ENCODE data around the gene THOP1. TPM values are rescaled to one million over a fixed set of nuclear protein-coding genes. Genes with fewer than 3 reads are reported as not detected.

THOP1 gene
- 299 and 325 TPM in 2 replicates for total RNA-seq (2014; rRNA removed; shearing (Covaris generic))
- 96.3 and 129 TPM in 2 replicates for polyA plus RNA-seq (2015; cell fraction: cytosol; rRNA removed)
- 135 and 138 TPM in 2 replicates for polyA plus RNA-seq (2015; cell fraction: nucleus; rRNA removed)

GRCh38 chr19:2785244-2785997 is at the start of gene THOP1:
TSS of gene THOP1 (plus strand) at chr19:2785503. CDS start at chr19:2785663, 160 bp downstream.
- peak; percentile 98 for DNase-seq (ENCODE audit: low read depth)

GRCh38 chr19:2736550-2737190 is 48.6 kb upstream of the THOP1 start:
- DNase-seq (ENCODE audit: low read depth): no peak

- peak; percentile 95 for DNase-seq (ENCODE audit: low read depth)
Observed at GRCh38 chr19:2739602-2740313, 45.5 kb upstream of the THOP1 start, which contains the start of gene SLC39A3. TSS of gene SLC39A3 (minus strand) at chr19:2740017. CDS start at chr19:2737257, 2,760 bp downstream.

- no peak for DNase-seq (ENCODE audit: low read depth)
Observed at GRCh38 chr19:2740314-2740656, 45.0 kb upstream of the THOP1 start.

- no peak for DNase-seq (ENCODE audit: low read depth)
Observed at GRCh38 chr19:2743099-2743498, 42.2 kb upstream of the THOP1 start.

- DNase-seq (ENCODE audit: low read depth): no peak
Observed at GRCh38 chr19:2744113-2744512, 41.2 kb upstream of the THOP1 start.

GRCh38 chr19:2747349-2747748 is 38.0 kb upstream of the THOP1 start:
- no peak for DNase-seq (ENCODE audit: low read depth)

GRCh38 chr19:2750808-2751437 is 34.4 kb upstream of the THOP1 start:
- DNase-seq (ENCODE audit: low read depth): no peak

- DNase-seq (ENCODE audit: low read depth): no peak
Observed at GRCh38 chr19:2751438-2751830, 33.9 kb upstream of the THOP1 start.

GRCh38 chr19:2754659-2755447 is 30.4 kb upstream of the THOP1 start:
- no peak for DNase-seq (ENCODE audit: low read depth)

- DNase-seq (ENCODE audit: low read depth): no peak
Observed at GRCh38 chr19:2755448-2755705, 29.9 kb upstream of the THOP1 start.

GRCh38 chr19:2755811-2756210 is 29.5 kb upstream of the THOP1 start:
- DNase-seq (ENCODE audit: low read depth): no peak

- no peak for DNase-seq (ENCODE audit: low read depth)
Observed at GRCh38 chr19:2756477-2756876, 28.8 kb upstream of the THOP1 start.

GRCh38 chr19:2756921-2757881 is 28.1 kb upstream of the THOP1 start:
- no peak for DNase-seq (ENCODE audit: low read depth)

GRCh38 chr19:2758601-2759313 is 26.5 kb upstream of the THOP1 start:
- DNase-seq (ENCODE audit: low read depth): no peak

GRCh38 chr19:2759362-2759761 is 25.9 kb upstream of the THOP1 start:
- no peak for DNase-seq (ENCODE audit: low read depth)

- DNase-seq (ENCODE audit: low read depth): no peak
Observed at GRCh38 chr19:2759965-2760364, 25.3 kb upstream of the THOP1 start.

- no peak for DNase-seq (ENCODE audit: low read depth)
Observed at GRCh38 chr19:2761309-2761677, 24.0 kb upstream of the THOP1 start.
